GM19455 (cell line): Measurements from ENCODE around the gene ITPR2.
"Not testable (repeated sequence)": the region's sequence is repeated elsewhere in the genome, so short reads cannot be mapped to it uniquely, and the experiment has no call there.

Experiments used
- ATAC-seq: cut with Tn5 transposase; IDR thresholded peaks from one replicate; pipeline ENCODE4 v1.9.1; 2021; ENCODE audit not compliant: unreplicated experiment

Gene ITPR2

GRCh38 chr12:26680727-26681455 is 152.1 kb downstream of the ITPR2 start:
- ATAC-seq = no peak

- no peak for ATAC-seq
Observed at GRCh38 chr12:26678697-26679660, 154.0 kb downstream of the ITPR2 start.

- not testable (repeated sequence) for ATAC-seq
Observed at GRCh38 chr12:26671487-26671886, 161.5 kb downstream of the ITPR2 start.

GRCh38 chr12:26668847-26669246 is 164.1 kb downstream of the ITPR2 start:
- ATAC-seq = no peak

- no peak for ATAC-seq
Observed at GRCh38 chr12:26668230-26668629, 164.8 kb downstream of the ITPR2 start.

- ATAC-seq = no peak
Observed at GRCh38 chr12:26666286-26666685, 166.7 kb downstream of the ITPR2 start.

GRCh38 chr12:26661399-26661798 is 171.6 kb downstream of the ITPR2 start:
- no peak for ATAC-seq

- ATAC-seq = no peak
Observed at GRCh38 chr12:26659930-26660329, 173.1 kb downstream of the ITPR2 start.

- no peak for ATAC-seq
Observed at GRCh38 chr12:26658991-26659390, 174.0 kb downstream of the ITPR2 start.

- no peak for ATAC-seq
Observed at GRCh38 chr12:26654623-26655022, 178.4 kb downstream of the ITPR2 start.

- no peak for ATAC-seq
Observed at GRCh38 chr12:26651566-26652188, 181.3 kb downstream of the ITPR2 start.

- ATAC-seq = no peak
Observed at GRCh38 chr12:26651036-26651435, 182.0 kb downstream of the ITPR2 start.

GRCh38 chr12:26648999-26649398 is 184.0 kb downstream of the ITPR2 start:
- no peak for ATAC-seq

GRCh38 chr12:26648584-26648983 is 184.4 kb downstream of the ITPR2 start:
- ATAC-seq = no peak

GRCh38 chr12:26648066-26648465 is 184.9 kb downstream of the ITPR2 start:
- no peak for ATAC-seq

GRCh38 chr12:26647088-26647487 is 185.9 kb downstream of the ITPR2 start:
- no peak for ATAC-seq

- no peak for ATAC-seq
Observed at GRCh38 chr12:26646571-26646970, 186.4 kb downstream of the ITPR2 start.

- ATAC-seq = not testable (repeated sequence)
Observed at GRCh38 chr12:26644376-26644775, 188.6 kb downstream of the ITPR2 start.

GRCh38 chr12:26643532-26644315 is 189.3 kb downstream of the ITPR2 start:
- ATAC-seq = no peak

GRCh38 chr12:26642361-26642760 is 190.6 kb downstream of the ITPR2 start:
- ATAC-seq = no peak
